Omental fat pad (tissue), 4 donors: ENCODE data around the gene RIPOR2. TPM values are rescaled to one million over a fixed set of nuclear protein-coding genes. Genes with fewer than 3 reads are reported as not detected.

ENCODE experiments used
- ATAC-seq: fragments of 150-250 bp; one replicate; pipeline ENCODE4 v1.9.1; 2016; ENCODE audit warnings: mild to moderate bottlenecking, moderate library complexity; ENCODE audit not compliant: low FRiP score
- DNase-seq: peaks from one replicate; pipeline ENCODE4 v3.0.0-alpha.2; 2019; ENCODE audit warnings: low spot score
- total RNA-seq, 4 donors: library from RNA; depleted of rRNA; stranded (reverse); fragments of >200 nt; gene quantifications; one replicate each; pipeline ENCODE4 v1.1.0, GENCODE V29; 2016
- TF ChIP-seq, protein P1 (sequence below), 3 donors: fragments of 450-650 bp; IDR thresholded peaks; one replicate each; pipeline ENCODE4 v1.5.1; 2016 to 2017; ENCODE audit warnings: antibody characterized with exemption in 3 of 3, mild to moderate bottlenecking in 3 of 3, moderate library complexity in 2 of 3

The RIPOR2 gene
- total RNA-seq, 4 donors from 2014 or later, result 13.9 to 75.0 (median 15.0) TPM

DNA sequence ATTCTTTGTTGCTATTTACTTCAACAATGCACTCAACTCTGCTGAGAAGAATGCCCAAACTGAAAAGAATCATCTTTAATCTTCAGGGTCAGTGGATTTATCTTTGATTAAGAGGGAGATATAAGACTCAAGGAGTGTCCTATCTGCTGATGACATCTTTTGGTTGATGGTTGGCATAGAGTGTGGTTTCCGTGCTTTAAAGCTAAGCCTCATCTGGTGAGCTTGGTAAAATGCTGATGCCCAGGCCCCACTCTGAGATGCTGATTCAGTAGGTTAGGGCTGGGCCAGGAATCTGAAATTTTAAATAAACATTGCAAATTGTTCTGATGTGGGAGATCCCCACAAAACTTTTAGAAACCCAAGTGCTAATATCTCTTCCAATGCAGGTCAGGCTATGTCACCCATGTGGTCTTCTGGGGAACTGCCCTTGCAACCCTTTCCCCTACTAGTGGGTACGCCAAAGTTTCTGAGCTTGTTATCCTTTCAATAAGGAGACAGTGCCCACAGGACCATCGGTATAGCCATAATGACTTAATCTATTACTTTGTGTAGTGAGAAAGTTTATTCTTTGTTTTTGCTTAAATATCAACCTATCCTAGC, 68.6 kb downstream of the RIPOR2 start:
- DNase-seq (no peak), ATAC-seq (no peak)
- TF ChIP-seq, protein P1, sequence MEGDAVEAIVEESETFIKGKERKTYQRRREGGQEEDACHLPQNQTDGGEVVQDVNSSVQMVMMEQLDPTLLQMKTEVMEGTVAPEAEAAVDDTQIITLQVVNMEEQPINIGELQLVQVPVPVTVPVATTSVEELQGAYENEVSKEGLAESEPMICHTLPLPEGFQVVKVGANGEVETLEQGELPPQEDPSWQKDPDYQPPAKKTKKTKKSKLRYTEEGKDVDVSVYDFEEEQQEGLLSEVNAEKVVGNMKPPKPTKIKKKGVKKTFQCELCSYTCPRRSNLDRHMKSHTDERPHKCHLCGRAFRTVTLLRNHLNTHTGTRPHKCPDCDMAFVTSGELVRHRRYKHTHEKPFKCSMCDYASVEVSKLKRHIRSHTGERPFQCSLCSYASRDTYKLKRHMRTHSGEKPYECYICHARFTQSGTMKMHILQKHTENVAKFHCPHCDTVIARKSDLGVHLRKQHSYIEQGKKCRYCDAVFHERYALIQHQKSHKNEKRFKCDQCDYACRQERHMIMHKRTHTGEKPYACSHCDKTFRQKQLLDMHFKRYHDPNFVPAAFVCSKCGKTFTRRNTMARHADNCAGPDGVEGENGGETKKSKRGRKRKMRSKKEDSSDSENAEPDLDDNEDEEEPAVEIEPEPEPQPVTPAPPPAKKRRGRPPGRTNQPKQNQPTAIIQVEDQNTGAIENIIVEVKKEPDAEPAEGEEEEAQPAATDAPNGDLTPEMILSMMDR (IDR thresholded peaks at IDR 0.05), result no peak

DNA sequence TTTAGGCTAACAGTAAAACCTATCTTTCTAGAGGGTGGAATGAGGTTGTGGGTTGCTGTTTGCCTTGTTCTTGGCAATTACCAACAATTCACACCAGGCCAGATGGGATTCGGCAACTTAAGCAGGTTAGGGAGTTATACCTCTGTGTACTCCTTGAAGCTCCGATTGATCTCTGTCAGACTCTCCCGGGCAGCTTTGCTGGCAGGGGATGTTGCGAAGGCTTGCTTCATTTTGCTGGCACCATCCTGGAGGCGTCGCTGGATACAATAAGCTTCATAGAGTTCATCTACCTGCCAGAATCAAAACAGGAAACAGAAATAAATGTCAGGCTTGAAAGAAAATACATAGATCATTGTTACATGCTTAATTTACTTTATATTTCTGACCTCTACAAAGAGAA, 70.6 kb downstream of the RIPOR2 start:
- ATAC-seq (peak; percentile 74), DNase-seq (no peak)
- TF ChIP-seq, protein P1 (IDR thresholded peaks at IDR 0.05), result no peak

DNA sequence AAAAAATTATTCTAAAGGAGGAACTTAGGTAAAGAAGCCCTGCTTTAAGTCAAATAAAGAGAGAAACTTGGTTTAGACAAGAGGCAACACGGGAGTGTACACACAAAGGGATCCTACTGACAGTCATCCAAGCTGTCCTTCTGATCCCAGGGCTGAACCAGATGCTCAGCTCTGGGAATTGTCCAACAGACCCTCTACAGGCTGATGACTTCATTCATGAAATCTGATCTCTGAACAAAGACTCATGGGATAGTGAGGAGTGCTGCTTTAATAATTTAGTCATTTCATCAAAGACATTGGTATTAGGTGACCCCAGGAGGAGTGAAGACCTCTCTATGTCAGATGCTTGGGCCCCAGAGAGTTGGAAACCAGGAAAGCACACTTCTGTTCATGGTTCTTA, 71.4 kb downstream of the RIPOR2 start:
- ATAC-seq (no peak), DNase-seq (no peak)

DNA sequence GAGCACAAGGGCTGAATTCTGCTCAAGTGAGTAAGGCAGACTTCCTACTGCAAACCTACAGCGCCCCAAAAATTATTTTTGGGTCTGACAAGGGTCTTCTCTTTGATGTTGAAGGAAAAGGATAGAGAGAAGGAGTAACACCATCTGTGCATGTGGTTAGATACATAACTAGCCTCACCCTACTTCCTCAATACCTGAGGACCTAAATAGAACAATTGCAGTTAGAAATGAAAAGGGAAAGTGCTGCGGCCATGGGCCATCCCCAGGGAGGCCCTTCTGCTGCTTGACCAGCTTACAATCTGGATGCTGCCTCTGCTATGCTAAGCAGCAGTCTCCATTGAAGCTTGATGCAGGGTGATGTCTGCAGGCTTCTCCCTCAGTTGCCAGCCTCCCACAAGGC, 73.8 kb downstream of the RIPOR2 start:
- ATAC-seq, result no peak

More for the DNA sequence above, 71.4 kb downstream of the RIPOR2 start:
- TF ChIP-seq, protein P1 (IDR thresholded peaks at IDR 0.05), result no peak

DNA sequence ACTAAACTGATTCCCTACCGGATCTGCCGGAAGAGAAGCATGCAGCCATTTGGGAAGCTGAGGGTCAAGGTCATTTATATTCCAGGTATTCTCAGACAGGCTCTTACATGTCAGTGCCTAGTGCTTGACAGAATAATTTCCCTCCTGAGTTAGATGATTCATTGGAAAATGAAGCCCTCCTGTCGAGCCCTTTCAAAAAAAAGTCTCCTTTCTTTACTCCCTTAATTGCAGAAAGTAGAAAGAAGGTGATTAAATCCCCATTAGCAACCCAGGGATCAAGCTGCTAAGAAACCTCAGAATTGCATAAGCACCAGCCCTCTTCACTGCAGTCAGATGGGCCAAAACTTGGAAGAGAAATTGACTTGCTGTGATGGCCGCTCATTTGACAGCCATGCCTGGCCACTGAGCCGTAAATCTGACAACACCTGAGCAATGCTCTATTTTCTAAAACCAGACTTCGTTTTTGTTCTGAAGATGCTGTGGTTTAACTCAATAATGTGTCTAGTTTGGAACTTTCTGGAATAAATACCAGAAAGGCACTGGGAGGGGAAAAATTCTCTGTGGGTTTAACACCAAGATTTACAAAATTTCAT, 76.1 kb downstream of the RIPOR2 start:
- no peak for DNase-seq
- ATAC-seq, result no peak
- TF ChIP-seq, protein P1 (IDR thresholded peaks at IDR 0.05), result no peak

More for the DNA sequence above, 73.8 kb downstream of the RIPOR2 start:
- DNase-seq, result no peak
- TF ChIP-seq, protein P1 (IDR thresholded peaks at IDR 0.05), result no peak

DNA sequence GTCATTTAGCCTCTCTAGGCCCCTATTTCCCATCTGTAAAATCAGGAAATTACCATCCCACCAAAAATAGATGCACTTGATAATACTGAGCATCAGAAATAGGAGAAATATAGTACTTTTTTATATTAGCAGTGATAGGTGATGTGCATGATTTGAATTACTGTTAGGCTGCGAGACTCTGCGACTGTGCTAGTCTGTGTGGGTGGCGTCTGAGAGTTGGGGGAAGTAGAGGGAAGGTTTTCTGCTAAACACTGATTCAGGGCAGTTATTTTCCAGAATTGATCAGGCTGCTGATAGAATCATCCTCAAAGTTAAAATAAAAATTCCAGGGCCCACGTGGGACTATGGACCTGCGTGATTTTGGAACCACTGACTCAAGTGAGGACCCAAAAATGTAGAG, 76.6 kb downstream of the RIPOR2 start:
- DNase-seq (no peak), ATAC-seq (no peak)
- TF ChIP-seq, protein P1 (IDR thresholded peaks at IDR 0.05), result no peak

DNA sequence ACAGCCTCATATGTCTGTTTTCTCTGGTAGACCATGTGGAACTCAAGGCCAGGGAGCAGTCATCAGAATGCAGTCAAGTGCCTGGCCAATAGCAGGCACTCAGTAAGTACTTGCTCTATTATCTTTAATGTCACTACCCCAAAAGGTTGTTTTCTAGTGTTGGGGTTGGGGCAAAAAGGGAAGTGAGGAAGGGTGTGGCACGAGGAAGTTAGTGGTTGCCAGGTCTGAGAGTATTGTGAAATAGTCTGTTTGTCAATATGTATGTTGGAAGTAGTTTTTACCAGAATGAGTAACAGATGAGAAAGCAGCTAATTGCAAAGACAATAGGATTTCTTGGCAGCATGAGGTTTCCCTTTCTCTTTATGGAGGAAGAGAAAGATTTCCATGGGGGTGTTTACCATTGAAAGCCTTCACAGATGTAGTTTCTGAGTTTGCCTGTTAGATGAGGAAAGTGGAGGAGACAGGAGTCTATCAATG, 77.5 kb downstream of the RIPOR2 start:
- ATAC-seq (peak; percentile 59), DNase-seq (no peak)
- TF ChIP-seq, protein P1 (IDR thresholded peaks at IDR 0.05), result no peak
